Measurements from ENCODE around the gene FZD4. TPM values are rescaled to one million over a fixed set of nuclear protein-coding genes. Genes with fewer than 3 reads are reported as not detected.

Gene FZD4
- total RNA-seq, 2 experiments from 2014 or later, result 0.38 to 0.42 TPM

GRCh38 chr11:86932924-86933875 is 22.0 kb downstream of the FZD4 start:
- H3K4me3 Mint-ChIP-seq, result no peak overlapping the region
- CTCF ChIA-PET, result interaction anchor here (1.4 kb wide), 1 partner anchor 62 kb away, joined by 5 read pairs; no protein-coding TSS in a partner anchor
- intact Hi-C loops (cut with micrococcal nuclease), result no loop called here
- no peak overlapping the region for H3K27ac Mint-ChIP-seq
- no peaks in the 10 kb centered on the region for H3K9me3 Mint-ChIP-seq
- H3K4me1 Mint-ChIP-seq (ENCODE audit: low read depth), result no peaks in the 10 kb centered on the region
- DNase-seq, result no peak
- no peaks in the 10 kb centered on the region for H3K36me3 Mint-ChIP-seq (ENCODE audit: low read depth)
- H3K27me3 Mint-ChIP-seq (ENCODE audit: low read depth), result peaks cover 1% of the 10 kb centered on the region

- no peaks in the 10 kb centered on the region for H3K27me3 Mint-ChIP-seq (ENCODE audit: low read depth)
- no peaks in the 10 kb centered on the region for H3K9me3 Mint-ChIP-seq
- no peak overlapping the region for H3K27ac Mint-ChIP-seq
- intact Hi-C loops (cut with micrococcal nuclease), result no loop called here
- no peaks in the 10 kb centered on the region for H3K36me3 Mint-ChIP-seq (ENCODE audit: low read depth)
- CTCF ChIA-PET, result interaction anchor here (1.4 kb wide), 1 partner anchor 61 kb away, joined by 5 read pairs; no protein-coding TSS in a partner anchor
- no peak for DNase-seq
- H3K4me1 Mint-ChIP-seq (ENCODE audit: low read depth), result no peaks in the 10 kb centered on the region
- no peak overlapping the region for H3K4me3 Mint-ChIP-seq
Observed at GRCh38 chr11:86932259-86932585, 23.0 kb downstream of the FZD4 start.

GRCh38 chr11:86931548-86932258 is 23.5 kb downstream of the FZD4 start:
- Mint-ChIP-seq H3K4me1 (ENCODE audit: low read depth) (no peaks in the 10 kb centered on the region), H3K9me3 (no peaks in the 10 kb centered on the region), H3K27me3 (ENCODE audit: low read depth) (no peaks in the 10 kb centered on the region), H3K27ac (no peak overlapping the region), H3K36me3 (ENCODE audit: low read depth) (no peaks in the 10 kb centered on the region), H3K4me3 (no peak overlapping the region)
- peak; percentile 12 for DNase-seq
- intact Hi-C loops (cut with micrococcal nuclease), result no loop called here
- CTCF ChIA-PET, result interaction anchor here (1.4 kb wide), 1 partner anchor 61 kb away, joined by 5 read pairs; no protein-coding TSS in a partner anchor

GRCh38 chr11:86930957-86931547 is 24.1 kb downstream of the FZD4 start:
- Mint-ChIP-seq H3K36me3 (ENCODE audit: low read depth) (no peaks in the 10 kb centered on the region), H3K9me3 (no peaks in the 10 kb centered on the region), H3K4me3 (no peak overlapping the region), H3K4me1 (ENCODE audit: low read depth) (no peaks in the 10 kb centered on the region), H3K27ac (no peak overlapping the region), H3K27me3 (ENCODE audit: low read depth) (no peaks in the 10 kb centered on the region)
- intact Hi-C loops (cut with micrococcal nuclease), result no loop called here
- CTCF ChIA-PET, result no interaction called here
- DNase-seq, result no peak

- CTCF ChIA-PET, result interaction anchor here (0.6 to 1.5 kb wide), 4 partner anchors 9 to 319 kb away, joined by 3 to 5 read pairs (median 3); no protein-coding TSS in a partner anchor
- Mint-ChIP-seq H3K4me3 (no peak overlapping the region), H3K27ac (no peak overlapping the region), H3K4me1 (ENCODE audit: low read depth) (no peaks in the 10 kb centered on the region), H3K9me3 (no peaks in the 10 kb centered on the region), H3K36me3 (ENCODE audit: low read depth) (no peaks in the 10 kb centered on the region), H3K27me3 (ENCODE audit: low read depth) (no peaks in the 10 kb centered on the region)
- intact Hi-C loops (cut with micrococcal nuclease), result no loop called here
- no peak for DNase-seq
Observed at GRCh38 chr11:86926975-86927374, 28.2 kb downstream of the FZD4 start.

GRCh38 chr11:86923999-86924766 is 31.0 kb downstream of the FZD4 start:
- no peak for DNase-seq
- CTCF ChIA-PET, result interaction anchor here (1.0 to 1.5 kb wide), 2 partner anchors 14 to 54 kb away, joined by 3 to 4 read pairs; no protein-coding TSS in a partner anchor
- H3K36me3 Mint-ChIP-seq (ENCODE audit: low read depth), result no peaks in the 10 kb centered on the region
- no peaks in the 10 kb centered on the region for H3K4me1 Mint-ChIP-seq (ENCODE audit: low read depth)
- H3K27me3 Mint-ChIP-seq (ENCODE audit: low read depth), result no peaks in the 10 kb centered on the region
- H3K9me3 Mint-ChIP-seq, result no peaks in the 10 kb centered on the region
- no peak overlapping the region for H3K27ac Mint-ChIP-seq
- H3K4me3 Mint-ChIP-seq, result no peak overlapping the region
- intact Hi-C loops (cut with micrococcal nuclease), result no loop called here

GRCh38 chr11:86922225-86922624 is 33.0 kb downstream of the FZD4 start:
- no peaks in the 10 kb centered on the region for H3K4me1 Mint-ChIP-seq (ENCODE audit: low read depth)
- H3K27ac Mint-ChIP-seq, result no peak overlapping the region
- CTCF ChIA-PET, result interaction anchor here (0.8 to 1.0 kb wide), 2 partner anchors 17 to 491 kb away, joined by 3 to 4 read pairs; no protein-coding TSS in a partner anchor
- H3K9me3 Mint-ChIP-seq, result no peaks in the 10 kb centered on the region
- no peak overlapping the region for H3K4me3 Mint-ChIP-seq
- H3K27me3 Mint-ChIP-seq (ENCODE audit: low read depth), result no peaks in the 10 kb centered on the region
- DNase-seq, result no peak
- intact Hi-C loops (cut with micrococcal nuclease), result no loop called here
- no peaks in the 10 kb centered on the region for H3K36me3 Mint-ChIP-seq (ENCODE audit: low read depth)

- no peak overlapping the region for H3K27ac Mint-ChIP-seq
- peaks cover 4% of the 10 kb centered on the region for H3K4me1 Mint-ChIP-seq (ENCODE audit: low read depth)
- intact Hi-C loops (cut with micrococcal nuclease), result loop anchor here (1.0 kb wide), 3 partner anchors 49 to 1065 kb away; no protein-coding TSS in a partner anchor
- no peak overlapping the region for H3K4me3 Mint-ChIP-seq
- no peaks in the 10 kb centered on the region for H3K9me3 Mint-ChIP-seq
- no peaks in the 10 kb centered on the region for H3K27me3 Mint-ChIP-seq (ENCODE audit: low read depth)
- no peaks in the 10 kb centered on the region for H3K36me3 Mint-ChIP-seq (ENCODE audit: low read depth)
- peak; percentile 19 for DNase-seq
- CTCF ChIA-PET, result interaction anchor here (1.1 to 5.8 kb wide), 3 partner anchors 49 to 381 kb away, joined by 3 to 38 read pairs (median 3); no protein-coding TSS in a partner anchor
Observed at GRCh38 chr11:86919557-86920210, 35.5 kb downstream of the FZD4 start.

GRCh38 chr11:86918973-86919372 is 36.2 kb downstream of the FZD4 start:
- Mint-ChIP-seq H3K27me3 (ENCODE audit: low read depth) (no peaks in the 10 kb centered on the region), H3K4me1 (ENCODE audit: low read depth) (peaks cover 4% of the 10 kb centered on the region), H3K36me3 (ENCODE audit: low read depth) (no peaks in the 10 kb centered on the region), H3K9me3 (no peaks in the 10 kb centered on the region), H3K27ac (no peak overlapping the region), H3K4me3 (no peak overlapping the region)
- intact Hi-C loops (cut with micrococcal nuclease), result loop anchor here (1.0 kb wide), 3 partner anchors 49 to 1065 kb away; no protein-coding TSS in a partner anchor
- CTCF ChIA-PET, result interaction anchor here (1.7 to 5.8 kb wide), 2 partner anchors 8 to 48 kb away, joined by 5 to 38 read pairs; no protein-coding TSS in a partner anchor
- DNase-seq, result no peak

- Mint-ChIP-seq H3K27me3 (ENCODE audit: low read depth) (no peaks in the 10 kb centered on the region), H3K27ac (no peak overlapping the region), H3K9me3 (no peaks in the 10 kb centered on the region), H3K4me3 (no peak overlapping the region), H3K4me1 (ENCODE audit: low read depth) (peaks cover 4% of the 10 kb centered on the region), H3K36me3 (ENCODE audit: low read depth) (no peaks in the 10 kb centered on the region)
- CTCF ChIA-PET, result interaction anchor here (0.6 to 5.8 kb wide), 5 partner anchors 9 to 518 kb away, joined by 3 to 38 read pairs (median 5); no protein-coding TSS in a partner anchor
- intact Hi-C loops (cut with micrococcal nuclease), result no loop called here
- DNase-seq, result no peak
Observed at GRCh38 chr11:86918496-86918895, 36.7 kb downstream of the FZD4 start.

GRCh38 chr11:86917589-86917988 is 37.6 kb downstream of the FZD4 start:
- no peaks in the 10 kb centered on the region for H3K36me3 Mint-ChIP-seq (ENCODE audit: low read depth)
- H3K27me3 Mint-ChIP-seq (ENCODE audit: low read depth), result no peaks in the 10 kb centered on the region
- H3K9me3 Mint-ChIP-seq, result no peaks in the 10 kb centered on the region
- H3K4me1 Mint-ChIP-seq (ENCODE audit: low read depth), result peaks cover 4% of the 10 kb centered on the region
- no peak overlapping the region for H3K27ac Mint-ChIP-seq
- intact Hi-C loops (cut with micrococcal nuclease), result no loop called here
- DNase-seq, result no peak
- H3K4me3 Mint-ChIP-seq, result no peak overlapping the region
- CTCF ChIA-PET, result interaction anchor here (0.5 to 5.8 kb wide), 6 partner anchors 9 to 517 kb away, joined by 3 to 38 read pairs (median 5); no protein-coding TSS in a partner anchor
